Stimulated activated CD4-positive, alpha-beta T cell treated with anti-CD3 and anti-CD28 coated beads, Interleukin-12 subunit alpha, Interleukin-12 subunit beta, amount 100 ng/mL, for 48 hours (primary cell): Measurements from ENCODE around the gene ARID1B.
"Not testable (repeated sequence)": the region's sequence is repeated elsewhere in the genome, so short reads cannot be mapped to it uniquely, and the experiment has no call there.

Source experiments
- DNase-seq, 3 donors: peaks; one replicate each; pipeline ENCODE4 v3.0.0-alpha.2; 2020; ENCODE audit warnings: low read depth in 2 of 3, low spot score in 1 of 3

ARID1B gene

GRCh38 chr6:157017861-157018260 is 240.7 kb downstream of the ARID1B start:
- no peak for DNase-seq

- DNase-seq: no peak
Observed at GRCh38 chr6:157019115-157019641, 242.0 kb downstream of the ARID1B start.

DNA sequence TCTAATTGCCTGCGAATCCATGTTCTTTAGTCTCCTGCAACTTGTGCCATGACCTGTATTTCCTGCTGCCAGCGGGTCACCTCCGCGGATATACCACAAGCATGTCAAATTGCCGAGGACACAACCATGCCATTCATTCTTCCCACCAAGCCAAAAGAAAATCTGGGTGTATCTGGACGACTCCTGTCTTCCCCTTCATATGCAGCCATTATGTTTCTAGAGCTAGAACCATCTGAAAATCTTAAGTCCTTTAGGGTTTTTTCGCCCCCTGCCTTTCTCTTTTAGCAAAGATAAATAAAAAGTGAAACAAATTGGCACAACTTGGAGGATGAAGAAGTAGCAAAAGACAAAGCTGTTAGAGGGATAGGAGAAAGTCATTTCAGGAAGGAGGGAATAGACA is 242.6 kb downstream of the ARID1B start:
- no peak for DNase-seq

GRCh38 chr6:157020398-157020797 is 243.2 kb downstream of the ARID1B start:
- no peak for DNase-seq

DNA sequence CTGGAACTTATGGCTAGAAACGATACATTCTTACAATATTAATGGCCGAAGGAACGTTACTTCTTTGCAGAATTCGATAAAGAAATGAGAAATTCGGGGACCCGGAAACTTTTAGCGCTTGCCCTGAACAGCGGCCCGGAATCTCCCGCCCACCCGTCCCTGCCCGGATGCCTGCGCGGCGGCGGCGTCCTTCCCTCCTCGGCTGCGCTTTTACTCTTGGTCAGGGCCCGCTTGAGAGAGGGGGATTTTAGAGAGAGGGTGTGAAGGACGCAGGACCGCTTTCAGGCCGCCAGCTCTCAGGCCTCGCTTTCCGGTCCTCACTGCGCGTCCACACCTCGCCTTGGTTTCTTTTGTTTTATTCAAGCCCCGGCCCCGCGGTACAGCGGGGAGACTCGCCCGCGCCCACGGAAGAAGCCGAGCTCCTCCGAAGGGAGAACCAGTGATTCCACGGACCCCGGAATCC is 243.7 kb downstream of the ARID1B start:
- DNase-seq: peak; percentile 48 to 55 (median 55)

GRCh38 chr6:157021344-157021992 is 244.3 kb downstream of the ARID1B start:
- DNase-seq: peak; percentile 73 to 82 (median 78)

DNA sequence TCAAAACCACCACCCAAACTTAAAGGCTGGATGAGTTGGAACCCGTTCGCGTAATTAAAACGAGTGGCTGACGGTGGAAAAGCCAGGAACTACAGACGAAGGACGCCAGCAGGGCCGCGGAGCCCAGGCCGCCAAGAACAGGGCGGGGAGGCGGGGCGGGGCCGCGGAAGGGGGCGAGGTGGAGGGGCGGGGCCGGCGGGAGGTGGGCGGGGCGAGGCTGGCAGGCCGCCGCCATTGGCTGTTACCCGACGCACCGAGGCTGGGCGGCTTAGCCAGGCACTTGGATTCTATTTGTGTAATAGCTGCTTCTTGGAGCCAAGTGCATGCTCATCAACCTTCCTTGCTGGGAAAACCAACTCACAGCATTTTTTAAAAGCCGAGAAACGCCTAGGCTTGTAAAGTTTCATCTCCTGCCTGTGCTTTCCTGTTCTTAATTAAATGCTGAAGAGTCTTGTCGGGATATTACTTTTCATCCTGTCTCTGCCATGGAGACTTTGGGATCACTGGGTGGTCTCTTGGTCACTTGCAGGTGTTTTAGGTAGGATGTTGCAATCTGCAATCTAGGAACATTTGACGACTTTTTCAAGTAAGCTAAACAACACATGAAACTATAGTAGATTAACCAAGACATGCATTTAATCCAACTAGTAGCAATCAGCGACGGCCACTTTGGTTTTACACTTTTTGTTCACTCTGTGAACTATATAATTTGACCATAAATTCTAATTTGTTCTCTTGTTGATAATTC is 245.0 kb downstream of the ARID1B start:
- DNase-seq: peak; percentile 71 to 81 (median 77)

GRCh38 chr6:157023958-157024357 is 246.8 kb downstream of the ARID1B start:
- DNase-seq: no peak

- DNase-seq: no peak
Observed at GRCh38 chr6:157024745-157025144, 247.6 kb downstream of the ARID1B start.

DNA sequence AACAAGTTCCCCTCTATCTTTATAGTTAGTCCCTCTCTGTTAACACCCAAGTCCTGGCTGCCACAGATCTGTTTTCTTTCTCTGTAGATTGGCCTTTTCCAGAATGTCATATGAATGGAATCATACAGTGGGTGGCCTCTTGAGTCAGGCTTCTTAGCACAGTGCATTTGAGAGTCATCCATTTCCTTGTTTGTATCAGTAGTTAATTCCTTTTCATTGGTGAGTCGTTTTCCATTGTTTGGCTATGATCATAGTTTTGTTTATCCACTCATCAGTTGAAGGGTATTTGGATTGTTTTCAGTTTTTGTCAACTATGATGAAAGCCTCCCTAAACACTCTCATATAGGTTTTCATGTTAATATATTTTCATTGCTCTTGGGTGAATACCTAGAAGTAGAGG is 248.3 kb downstream of the ARID1B start:
- no peak for DNase-seq

DNA sequence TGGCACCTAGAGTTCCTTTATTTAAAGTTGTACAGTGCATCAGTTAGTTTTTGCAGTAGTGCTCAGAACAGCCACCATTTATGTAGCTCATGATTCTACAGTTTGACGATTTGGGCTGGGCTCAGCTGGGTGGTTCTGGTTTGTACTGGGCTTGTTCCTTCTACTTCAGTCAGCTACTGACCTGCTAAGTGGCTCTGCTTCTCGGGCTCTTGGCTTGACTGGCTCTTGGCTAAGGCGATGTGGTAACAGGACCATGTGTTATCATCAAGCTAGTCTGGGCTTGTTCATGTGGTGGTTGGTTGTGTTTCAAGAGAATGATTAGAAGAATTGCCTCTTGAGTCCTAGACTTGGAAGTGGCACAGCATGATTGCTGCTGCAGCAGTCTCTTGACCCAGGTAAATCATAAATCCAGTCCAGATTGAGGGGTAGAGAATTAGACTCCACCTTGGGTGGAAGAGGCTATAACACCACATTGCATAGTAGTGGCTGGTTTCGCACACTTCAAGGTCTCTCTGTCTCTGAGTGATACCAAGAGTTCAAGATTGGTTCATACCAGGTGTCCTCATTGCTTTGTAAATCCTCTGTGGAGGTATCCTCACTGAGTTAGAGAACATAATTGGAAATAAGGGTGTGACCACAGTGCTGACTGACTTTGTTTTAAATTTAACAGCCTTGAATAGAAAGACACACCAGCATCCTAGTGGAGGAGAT is 253.0 kb downstream of the ARID1B start:
- no peak for DNase-seq

DNA sequence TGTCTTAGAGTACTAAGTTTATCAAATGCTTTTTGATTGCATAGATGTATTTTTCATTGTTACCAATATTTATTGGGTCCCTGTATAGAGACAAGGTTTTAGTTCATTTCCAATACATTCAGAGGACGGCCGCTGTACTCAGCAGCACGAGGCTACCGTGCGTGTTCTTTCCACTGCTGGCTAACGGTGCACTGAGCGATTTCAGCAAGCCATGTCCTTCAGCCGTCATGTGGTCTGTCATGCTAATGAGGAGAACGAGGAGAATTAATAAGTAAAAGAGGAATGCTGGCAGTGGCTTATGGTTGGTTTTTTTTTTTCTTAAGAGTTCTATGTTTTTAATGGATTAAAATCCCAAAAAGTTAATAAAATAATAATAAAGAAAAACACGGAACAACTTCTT is 253.6 kb downstream of the ARID1B start:
- DNase-seq: no peak

DNA sequence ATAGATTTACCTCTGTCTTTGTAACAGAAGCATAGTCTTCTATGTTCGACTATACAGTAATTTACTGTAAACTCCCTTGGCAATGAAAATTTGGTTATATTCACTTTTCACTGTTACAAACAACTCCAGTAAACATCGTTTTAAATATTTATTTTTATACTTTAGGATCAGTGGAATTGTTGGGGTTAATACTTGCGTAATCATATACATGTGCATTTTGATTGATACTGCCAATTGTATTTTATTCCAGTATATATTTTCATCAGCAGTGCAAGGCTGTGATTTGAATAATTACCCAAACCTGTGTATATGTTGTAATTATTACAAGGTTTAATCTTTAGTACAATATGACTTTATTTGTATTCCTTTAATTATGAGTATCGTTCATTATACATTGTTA is 255.7 kb downstream of the ARID1B start:
- DNase-seq: no peak

- DNase-seq: no peak
Observed at GRCh38 chr6:157033428-157034140, 256.4 kb downstream of the ARID1B start.

- no peak for DNase-seq
Observed at GRCh38 chr6:157034436-157035230, 257.5 kb downstream of the ARID1B start.

DNA sequence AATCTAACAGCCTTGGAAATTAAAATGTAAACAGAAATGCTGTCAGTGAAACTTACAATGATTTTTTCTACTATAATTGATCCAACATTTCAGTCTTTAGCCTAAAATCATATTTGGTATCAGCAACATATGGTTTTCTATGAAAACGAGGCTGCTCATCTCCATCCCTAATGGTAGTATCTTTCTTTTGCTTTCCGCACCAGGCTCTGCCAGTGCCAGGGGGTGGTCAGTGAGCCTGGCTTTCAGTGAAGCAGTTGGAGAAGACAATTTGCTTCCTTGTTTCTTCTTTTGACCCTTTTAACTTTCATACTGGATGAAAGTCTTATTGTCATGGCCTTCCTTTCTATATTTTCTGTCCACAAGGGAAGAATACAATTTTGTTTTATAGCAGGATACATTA is 258.4 kb downstream of the ARID1B start:
- DNase-seq: no peak

DNA sequence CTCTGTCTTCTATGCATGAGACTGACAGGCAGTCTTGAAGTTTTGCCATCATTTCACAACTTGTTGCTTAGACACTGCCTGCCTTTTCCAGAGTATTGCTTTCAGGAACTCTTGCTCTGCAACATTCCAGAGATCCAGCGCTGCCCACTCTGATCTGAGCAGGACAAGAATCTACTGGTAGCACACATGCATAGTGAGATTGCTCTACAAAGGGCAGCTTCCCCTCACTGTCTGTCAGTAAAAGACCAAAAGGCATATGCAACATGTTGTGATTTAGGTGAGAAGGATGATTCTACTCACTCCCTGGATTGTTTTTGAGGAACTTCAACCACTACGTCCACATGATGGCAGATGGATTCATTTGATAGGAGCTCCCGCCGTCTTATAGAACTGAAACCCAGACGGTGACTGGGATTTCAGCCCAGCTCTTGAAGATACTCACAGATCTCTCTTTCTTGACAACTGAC is 259.1 kb downstream of the ARID1B start:
- no peak for DNase-seq

DNA sequence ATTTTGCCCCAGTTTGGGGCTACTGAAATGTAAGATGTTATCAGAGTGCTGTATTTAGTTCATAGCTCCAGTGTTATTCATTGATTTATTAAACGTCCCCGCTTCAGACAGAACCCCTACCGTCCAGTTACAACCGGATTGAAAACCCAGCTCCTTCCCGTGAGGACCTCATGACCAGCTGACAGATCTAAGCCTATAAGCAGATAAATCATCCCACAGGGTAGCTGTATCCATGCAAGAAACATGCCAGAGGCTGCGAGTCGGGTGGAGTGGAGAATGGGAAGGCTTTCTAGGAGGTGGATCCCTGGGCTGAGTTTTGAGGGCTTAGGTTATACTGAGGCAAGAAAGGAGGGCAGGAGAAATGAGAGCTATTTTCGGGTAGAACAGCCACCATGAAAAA is 260.0 kb downstream of the ARID1B start:
- no peak for DNase-seq

- DNase-seq: no peak
Observed at GRCh38 chr6:157038610-157039009, 261.4 kb downstream of the ARID1B start.

- DNase-seq: not testable (repeated sequence)
Observed at GRCh38 chr6:157039639-157040038, 262.5 kb downstream of the ARID1B start.
